ENCODE measurements around the gene FAM170B. TPM values are rescaled to one million over a fixed set of nuclear protein-coding genes. Genes with fewer than 3 reads are reported as not detected.

The FAM170B gene
- total and polyA plus RNA-seq, 4 donors = 0.13 to 0.34 TPM; not detected in 2

DNA sequence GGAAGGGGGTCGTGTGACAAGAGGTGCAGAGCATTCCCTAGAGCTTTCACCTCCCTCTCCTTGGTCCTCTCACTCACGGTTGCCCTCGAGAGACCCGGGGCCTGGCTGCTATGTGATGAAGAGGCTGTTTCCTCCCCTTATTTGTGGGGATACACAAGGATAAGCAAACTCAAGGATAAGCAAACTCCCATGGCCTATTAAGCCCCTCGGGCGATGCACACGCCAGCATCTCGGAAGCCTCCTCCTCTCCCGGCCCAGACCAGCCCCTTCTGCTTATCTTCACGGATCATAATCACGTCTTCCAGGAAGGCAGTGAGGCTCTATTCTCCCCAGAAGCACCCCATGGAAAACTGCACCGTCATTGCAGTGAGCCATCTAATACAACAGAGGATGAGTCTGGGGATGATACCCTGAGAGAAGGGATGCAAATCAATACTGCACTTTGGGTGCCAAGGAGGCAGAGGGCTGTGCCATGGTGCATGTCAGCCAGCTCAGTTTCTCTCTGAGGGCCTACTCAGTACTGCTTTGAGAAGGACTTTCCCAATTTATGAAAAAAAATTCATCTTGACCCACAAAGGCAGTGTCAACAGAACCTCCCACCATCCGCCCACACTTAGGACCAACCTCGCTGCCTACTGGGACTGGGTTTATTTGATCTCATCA, 32.1 kb upstream of the FAM170B start:
- Histone ChIP-seq H3K9me3 (ENCODE audit: control insufficient read depth in 4 of 4, insufficient read depth in 3 of 4, low read length in 3 of 4) (peaks cover 0 to 3% (median 0%) of the 10 kb centered on the region in 4 donors), H3K9ac (ENCODE audit: insufficient read depth in 1 of 2, low read length in 2 of 2) (no peak overlapping the region), H3K27me3 (ENCODE audit: control insufficient read depth in 3 of 3, insufficient read depth in 3 of 3, low read length in 2 of 3) (peaks cover 0 to 4% (median 0%) of the 10 kb centered on the region in 3 donors), H3K36me3 (ENCODE audit: control insufficient read depth in 4 of 4, insufficient read depth in 4 of 4, low read length in 4 of 4) (no peaks in the 10 kb centered on the region), H3K4me3 (no peak overlapping the region), H3K4me1 (ENCODE audit: control insufficient read depth in 5 of 5, insufficient read depth in 5 of 5, low read length in 5 of 5) (peaks cover 0 to 3% (median 0%) of the 10 kb centered on the region in 5 donors), H3K27ac (ENCODE audit: low read depth in 1 of 2, low read length in 1 of 2) (no peak overlapping the region)
- TF ChIP-seq, protein P1, sequence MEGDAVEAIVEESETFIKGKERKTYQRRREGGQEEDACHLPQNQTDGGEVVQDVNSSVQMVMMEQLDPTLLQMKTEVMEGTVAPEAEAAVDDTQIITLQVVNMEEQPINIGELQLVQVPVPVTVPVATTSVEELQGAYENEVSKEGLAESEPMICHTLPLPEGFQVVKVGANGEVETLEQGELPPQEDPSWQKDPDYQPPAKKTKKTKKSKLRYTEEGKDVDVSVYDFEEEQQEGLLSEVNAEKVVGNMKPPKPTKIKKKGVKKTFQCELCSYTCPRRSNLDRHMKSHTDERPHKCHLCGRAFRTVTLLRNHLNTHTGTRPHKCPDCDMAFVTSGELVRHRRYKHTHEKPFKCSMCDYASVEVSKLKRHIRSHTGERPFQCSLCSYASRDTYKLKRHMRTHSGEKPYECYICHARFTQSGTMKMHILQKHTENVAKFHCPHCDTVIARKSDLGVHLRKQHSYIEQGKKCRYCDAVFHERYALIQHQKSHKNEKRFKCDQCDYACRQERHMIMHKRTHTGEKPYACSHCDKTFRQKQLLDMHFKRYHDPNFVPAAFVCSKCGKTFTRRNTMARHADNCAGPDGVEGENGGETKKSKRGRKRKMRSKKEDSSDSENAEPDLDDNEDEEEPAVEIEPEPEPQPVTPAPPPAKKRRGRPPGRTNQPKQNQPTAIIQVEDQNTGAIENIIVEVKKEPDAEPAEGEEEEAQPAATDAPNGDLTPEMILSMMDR (IDR thresholded peaks at IDR 0.05; ENCODE audit: control extremely low read depth, extremely low read depth) = no peak
- WGBS, 2 donors = 86 to 92% methylated on average over 14 of the region's 14 CpGs
- DNase-seq (no peak), ATAC-seq (ENCODE audit: insufficient read depth, low FRiP score) (no peak)

DNA sequence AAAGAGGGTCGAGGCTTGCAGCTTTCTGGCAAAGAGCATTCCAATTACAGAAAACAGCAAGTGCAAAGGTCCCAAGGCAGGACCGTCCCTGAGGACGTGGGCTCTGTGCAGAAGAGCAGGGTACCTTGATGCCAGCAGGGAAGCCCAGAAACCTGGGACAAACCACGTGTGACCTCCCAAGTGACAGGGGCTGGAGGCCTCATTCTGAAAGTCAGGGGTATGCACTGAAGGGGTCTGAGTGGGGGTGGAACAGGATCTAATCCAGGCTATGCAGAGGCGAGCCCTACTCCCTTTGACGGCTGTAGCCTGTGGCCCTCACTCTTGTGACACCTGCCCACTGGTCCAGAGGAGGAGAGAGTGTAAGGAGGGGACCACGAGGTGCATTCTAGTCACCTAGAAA, 31.4 kb upstream of the FAM170B start:
- no peak for ATAC-seq (ENCODE audit: insufficient read depth, low FRiP score)
- Histone ChIP-seq H3K9ac (ENCODE audit: insufficient read depth in 1 of 2, low read length in 2 of 2) (no peak overlapping the region), H3K36me3 (ENCODE audit: control insufficient read depth in 4 of 4, insufficient read depth in 4 of 4, low read length in 4 of 4) (peaks cover 0 to 2% (median 0%) of the 10 kb centered on the region in 4 donors), H3K4me1 (ENCODE audit: control insufficient read depth in 5 of 5, insufficient read depth in 5 of 5, low read length in 5 of 5) (peaks cover 0 to 3% (median 0%) of the 10 kb centered on the region in 5 donors), H3K27ac (ENCODE audit: low read depth in 1 of 2, low read length in 1 of 2) (no peak overlapping the region), H3K27me3 (ENCODE audit: control insufficient read depth in 3 of 3, insufficient read depth in 3 of 3, low read length in 2 of 3) (peaks cover 0 to 4% (median 0%) of the 10 kb centered on the region in 3 donors), H3K9me3 (ENCODE audit: control insufficient read depth in 4 of 4, insufficient read depth in 3 of 4, low read length in 3 of 4) (peaks cover 0 to 3% (median 0%) of the 10 kb centered on the region in 4 donors), H3K4me3 (no peak overlapping the region)
- TF ChIP-seq, protein P1 (IDR thresholded peaks at IDR 0.05; ENCODE audit: control extremely low read depth, extremely low read depth) = no peak
- 89 to 90% methylated on average over 7 of the region's 7 CpGs for WGBS, 2 donors
- no peak for DNase-seq

DNA sequence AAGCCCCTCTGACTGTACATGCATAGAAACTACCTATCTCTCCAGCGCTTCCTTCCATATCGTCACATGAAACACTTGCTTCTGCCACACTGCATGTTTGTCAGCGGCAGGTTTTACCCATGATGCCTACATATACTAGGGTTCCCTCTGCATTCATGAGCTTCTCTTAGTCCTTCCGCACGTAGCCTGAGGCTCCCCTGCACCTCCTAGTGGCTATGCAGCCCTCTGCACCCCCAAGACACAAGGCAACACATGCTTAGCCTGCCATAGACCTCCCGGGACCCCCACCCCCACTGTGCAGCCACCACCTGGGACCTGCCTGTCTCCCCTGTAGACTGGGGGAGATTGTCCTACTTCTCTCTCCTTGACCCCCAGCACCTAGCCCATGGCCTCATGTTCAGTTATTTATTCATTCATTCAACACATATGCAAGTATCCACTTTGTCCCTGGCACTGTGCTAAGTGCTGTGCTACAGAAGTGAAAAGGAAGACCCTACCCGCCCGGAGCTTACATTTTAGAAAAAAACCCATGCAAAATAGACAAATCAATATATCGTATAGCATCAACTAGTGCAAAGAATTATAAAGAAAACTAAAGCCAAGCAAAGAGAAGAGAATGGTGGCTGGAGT, 30.9 kb upstream of the FAM170B start:
- Histone ChIP-seq H3K9me3 (ENCODE audit: control insufficient read depth in 4 of 4, insufficient read depth in 3 of 4, low read length in 3 of 4) (peaks cover 0 to 3% (median 0%) of the 10 kb centered on the region in 4 donors), H3K9ac (ENCODE audit: insufficient read depth in 1 of 2, low read length in 2 of 2) (no peak overlapping the region), H3K4me1 (ENCODE audit: control insufficient read depth in 5 of 5, insufficient read depth in 5 of 5, low read length in 5 of 5) (peaks cover 0 to 3% (median 0%) of the 10 kb centered on the region in 5 donors), H3K27me3 (ENCODE audit: control insufficient read depth in 3 of 3, insufficient read depth in 3 of 3, low read length in 2 of 3) (peaks cover 0 to 4% (median 0%) of the 10 kb centered on the region in 3 donors), H3K27ac (ENCODE audit: low read depth in 1 of 2, low read length in 1 of 2) (no peak overlapping the region), H3K36me3 (ENCODE audit: control insufficient read depth in 4 of 4, insufficient read depth in 4 of 4, low read length in 4 of 4) (peaks cover 0 to 2% (median 0%) of the 10 kb centered on the region in 4 donors), H3K4me3 (no peak overlapping the region)
- TF ChIP-seq, protein P1 (IDR thresholded peaks at IDR 0.05; ENCODE audit: control extremely low read depth, extremely low read depth) = peak; percentile 36
- ATAC-seq (ENCODE audit: insufficient read depth, low FRiP score) (no peak), DNase-seq (peak; percentile 62 to 64 (median 62))
- WGBS, 2 donors = 51 to 58% methylated on average over 9 of the region's 9 CpGs

All from lung (tissue), 12 donors.